GM06990 (cell line): ENCODE data around the gene FZR1.

Experiments used
- DNase-seq: peaks from one replicate; pipeline ENCODE4 v3.0.0-alpha.2; 2011; ENCODE audit not compliant: insufficient read length; ENCODE audit errors: extremely low read depth
- H3K27me3 ChIP-seq: replicated peaks from 2 replicates; pipeline ENCODE4 v1.6.0; 2011; ENCODE audit warnings: low read length; ENCODE audit not compliant: control insufficient read depth, insufficient read depth
- H3K36me3 ChIP-seq: 2 replicates; pipeline ENCODE4 v1.5.1; 2011; ENCODE audit warnings: low read length; ENCODE audit not compliant: control insufficient read depth, insufficient read depth
- H3K4me3 ChIP-seq: replicated peaks from 2 replicates; pipeline ENCODE4 v1.5.1; 2011; ENCODE audit warnings: low read depth, mild to moderate bottlenecking, control low read depth, low read length
- CTCF ChIP-seq: IDR thresholded peaks from 2 replicates; pipeline ENCODE4 v1.5.1; 2011; ENCODE audit warnings: low read length, control low read depth, mild to moderate bottlenecking, inconsistent platforms; ENCODE audit not compliant: insufficient read depth, poor library complexity, severe bottlenecking

FZR1 gene

GRCh38 chr19:3492919-3493318 is 13.2 kb upstream of the FZR1 start:
- H3K4me3 ChIP-seq = no peak overlapping the region
- H3K27me3 ChIP-seq = no peaks in the 10 kb centered on the region
- peaks cover 14% of the 10 kb centered on the region for H3K36me3 ChIP-seq
- no peak for DNase-seq
- no peak for TF ChIP-seq CTCF

- no peaks in the 10 kb centered on the region for H3K27me3 ChIP-seq
- DNase-seq = no peak
- peaks cover 14% of the 10 kb centered on the region for H3K36me3 ChIP-seq
- H3K4me3 ChIP-seq = no peak overlapping the region
- TF ChIP-seq CTCF = no peak
Observed at GRCh38 chr19:3493651-3494050, 12.5 kb upstream of the FZR1 start.

- H3K4me3 ChIP-seq = no peak overlapping the region
- DNase-seq = no peak
- peaks cover 14% of the 10 kb centered on the region for H3K36me3 ChIP-seq
- no peak for TF ChIP-seq CTCF
- no peaks in the 10 kb centered on the region for H3K27me3 ChIP-seq
Observed at GRCh38 chr19:3494051-3494450, 12.1 kb upstream of the FZR1 start.

GRCh38 chr19:3494559-3494958 is 11.6 kb upstream of the FZR1 start:
- TF ChIP-seq CTCF = peak; percentile 9
- DNase-seq = no peak
- H3K36me3 ChIP-seq = peaks cover 14% of the 10 kb centered on the region
- H3K4me3 ChIP-seq = no peak overlapping the region
- H3K27me3 ChIP-seq = no peaks in the 10 kb centered on the region

GRCh38 chr19:3496392-3497273 is 9.5 kb upstream of the FZR1 start:
- peaks cover 12% of the 10 kb centered on the region for H3K36me3 ChIP-seq
- no peak overlapping the region for H3K4me3 ChIP-seq
- DNase-seq = no peak
- no peaks in the 10 kb centered on the region for H3K27me3 ChIP-seq
- TF ChIP-seq CTCF = no peak
